HG03095 (cell line): ENCODE results near the gene SLC27A3.
"Not testable (repeated sequence)": the region's sequence is repeated elsewhere in the genome, so short reads cannot be mapped to it uniquely, and the experiment has no call there.

ENCODE experiments used
- ATAC-seq: cut with Tn5 transposase; IDR thresholded peaks from one replicate; pipeline ENCODE4 v1.9.1; 2021; ENCODE audit warnings: moderate library complexity; ENCODE audit not compliant: unreplicated experiment

SLC27A3 gene

GRCh38 chr1:153760440-153760839, 14.8 kb upstream of the SLC27A3 start:
- ATAC-seq, result no peak

GRCh38 chr1:153763365-153764225, 11.6 kb upstream of the SLC27A3 start:
- no peak for ATAC-seq

- no peak for ATAC-seq
Measured at GRCh38 chr1:153764310-153764709, 10.9 kb upstream of the SLC27A3 start.

GRCh38 chr1:153766663-153767062, 8.5 kb upstream of the SLC27A3 start:
- ATAC-seq, result not testable (repeated sequence)

- no peak for ATAC-seq
Measured at GRCh38 chr1:153767519-153767918, 7.7 kb upstream of the SLC27A3 start.

GRCh38 chr1:153768316-153769181, 6.7 kb upstream of the SLC27A3 start:
- ATAC-seq, result no peak

- no peak for ATAC-seq
Measured at GRCh38 chr1:153769221-153769620, 6.0 kb upstream of the SLC27A3 start.

GRCh38 chr1:153770797-153771196, 4.4 kb upstream of the SLC27A3 start:
- no peak for ATAC-seq

GRCh38 chr1:153771261-153771660, 3.9 kb upstream of the SLC27A3 start:
- no peak for ATAC-seq

- ATAC-seq, result no peak
Measured at GRCh38 chr1:153771841-153772593, 3.2 kb upstream of the SLC27A3 start.

- no peak for ATAC-seq
Measured at GRCh38 chr1:153773096-153773921, 1.9 kb upstream of the SLC27A3 start.

- ATAC-seq, result no peak
Measured at GRCh38 chr1:153774026-153774595, 1.1 kb upstream of the SLC27A3 start.

- ATAC-seq, result peak; percentile 37
Measured at GRCh38 chr1:153775458-153776327, 486 bp downstream of the SLC27A3 start.

- no peak for ATAC-seq
Measured at GRCh38 chr1:153776352-153776751, 1.1 kb downstream of the SLC27A3 start.

GRCh38 chr1:153776845-153777370, 1.7 kb downstream of the SLC27A3 start:
- no peak for ATAC-seq

- no peak for ATAC-seq
Measured at GRCh38 chr1:153777648-153778047, 2.4 kb downstream of the SLC27A3 start.

GRCh38 chr1:153778051-153778823, 3.0 kb downstream of the SLC27A3 start:
- ATAC-seq, result no peak
